Adrenal gland (tissue), 5 donors: ENCODE results near the gene TMEM106A.

Experiments
- POLR2A ChIP-seq, 2 donors: fragments of 450-650 bp; IDR thresholded peaks; one replicate each; pipeline ENCODE4 v1.6.1; 2017; ENCODE audit warnings: antibody characterized with exemption in 2 of 2, mild to moderate bottlenecking in 2 of 2, moderate library complexity in 1 of 2
- TF ChIP-seq, protein P1 (sequence below), 6 experiments: fragments of 450-650 bp in 4 of 6; fragments of 200-600 bp in 2 of 6; sonication (generic) in 1 of 6; IDR thresholded peaks; 1 replicate in 5 of 6; 2 replicates in 1 of 6; pipeline versions ENCODE4 v1.5.1 to v1.8.0; 2016 to 2021; ENCODE audit warnings: antibody characterized with exemption in 6 of 6, mild to moderate bottlenecking in 2 of 6, moderate library complexity in 1 of 6
- donor health status: DM: no; HTN: no; CAD: no.

DNA sequence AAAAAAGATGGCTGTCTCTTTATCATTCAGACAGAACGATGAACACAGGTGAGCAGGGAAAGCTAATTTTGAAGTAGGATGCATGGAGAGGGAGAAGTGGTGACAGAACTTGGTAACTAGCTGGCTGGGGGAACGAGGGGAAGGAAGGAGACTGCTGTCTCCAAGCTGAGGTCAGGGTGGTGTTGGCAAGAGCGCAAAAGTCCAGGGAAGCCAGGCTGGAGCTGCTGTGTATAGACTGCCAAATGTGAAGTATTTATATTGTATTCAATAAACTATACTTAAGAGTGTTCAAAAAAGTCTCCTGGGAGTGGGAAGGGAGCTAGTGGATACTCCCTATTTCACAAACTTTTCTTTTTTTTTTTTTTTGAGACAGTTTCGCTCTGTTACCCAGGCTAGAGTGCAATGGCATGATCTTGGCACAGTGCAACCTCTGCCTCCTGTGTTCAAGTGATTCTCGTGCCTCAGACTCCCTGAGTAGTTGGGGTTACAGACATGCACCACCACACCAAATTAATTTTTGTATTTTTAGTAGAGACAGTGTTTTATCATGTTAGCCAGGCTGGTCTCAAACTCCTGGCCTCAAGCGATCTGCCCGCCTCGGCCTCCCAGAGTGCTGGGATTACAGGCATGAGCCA is 8.2 kb downstream of the TMEM106A start:
- TF ChIP-seq, protein P1, sequence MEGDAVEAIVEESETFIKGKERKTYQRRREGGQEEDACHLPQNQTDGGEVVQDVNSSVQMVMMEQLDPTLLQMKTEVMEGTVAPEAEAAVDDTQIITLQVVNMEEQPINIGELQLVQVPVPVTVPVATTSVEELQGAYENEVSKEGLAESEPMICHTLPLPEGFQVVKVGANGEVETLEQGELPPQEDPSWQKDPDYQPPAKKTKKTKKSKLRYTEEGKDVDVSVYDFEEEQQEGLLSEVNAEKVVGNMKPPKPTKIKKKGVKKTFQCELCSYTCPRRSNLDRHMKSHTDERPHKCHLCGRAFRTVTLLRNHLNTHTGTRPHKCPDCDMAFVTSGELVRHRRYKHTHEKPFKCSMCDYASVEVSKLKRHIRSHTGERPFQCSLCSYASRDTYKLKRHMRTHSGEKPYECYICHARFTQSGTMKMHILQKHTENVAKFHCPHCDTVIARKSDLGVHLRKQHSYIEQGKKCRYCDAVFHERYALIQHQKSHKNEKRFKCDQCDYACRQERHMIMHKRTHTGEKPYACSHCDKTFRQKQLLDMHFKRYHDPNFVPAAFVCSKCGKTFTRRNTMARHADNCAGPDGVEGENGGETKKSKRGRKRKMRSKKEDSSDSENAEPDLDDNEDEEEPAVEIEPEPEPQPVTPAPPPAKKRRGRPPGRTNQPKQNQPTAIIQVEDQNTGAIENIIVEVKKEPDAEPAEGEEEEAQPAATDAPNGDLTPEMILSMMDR (IDR thresholded peaks at IDR 0.05): no peak
- no peak for TF ChIP-seq POLR2A (IDR thresholded peaks at IDR 0.05)
